OCI-LY7 (cell line): ENCODE results near the gene PHRF1. TPM values are rescaled to one million over a fixed set of nuclear protein-coding genes. Genes with fewer than 3 reads are reported as not detected.

Experiments
- BruUV-seq: library from RNA; stranded (reverse); fragments of 400-500 nt; replicated peaks from 2 replicates; lab custom pipeline; 2021; lab: Mats Ljungman, UMichigan
- CTCF ChIA-PET: fragments of 300-600 bp; sonication (Branson Sonifier 250); formaldehyde crosslinking; loops from one replicate; lab custom pipeline; 2022; ENCODE audit warnings: antibody characterized with exemption; ENCODE audit not compliant: unreplicated experiment; lab: Charles Lee
- POLR2A ChIA-PET: fragments of 300-600 bp; sonication (Branson Sonifier 250); formaldehyde crosslinking; loops from one replicate; lab custom pipeline; 2022; ENCODE audit warnings: antibody characterized with exemption; lab: Charles Lee
- DNase-seq: peaks from one replicate; pipeline ENCODE4 v3.0.0-alpha.2; 2015; ENCODE audit warnings: low spot score
- H2AFZ ChIP-seq: fragments of 200-600 bp; sonication (generic), shearing (Covaris generic); 2 replicates; pipeline ENCODE4 v1.6.1; 2014; ENCODE audit warnings: mild to moderate bottlenecking, antibody characterized with exemption, low read length, moderate library complexity
- H3K27ac ChIP-seq: fragments of 200-600 bp; sonication (generic); 2 replicates; pipeline ENCODE4 v1.5.1; 2014; ENCODE audit warnings: mixed run types, low read depth, mild to moderate bottlenecking, moderate library complexity, low read length, inconsistent platforms; ENCODE audit not compliant: poor library complexity, severe bottlenecking
- H3K36me3 ChIP-seq: fragments of 200-600 bp; sonication (generic); 2 replicates; pipeline ENCODE4 v1.6.1; 2014; ENCODE audit warnings: mild to moderate bottlenecking, antibody characterized with exemption, low read length, moderate library complexity, mixed read lengths; ENCODE audit not compliant: insufficient read depth
- H3K4me1 ChIP-seq: fragments of 200-600 bp; sonication (generic); 2 replicates; pipeline ENCODE4 v1.5.1; 2014; ENCODE audit warnings: mild to moderate bottlenecking, low read length; ENCODE audit not compliant: insufficient read depth, poor library complexity, severe bottlenecking
- H3K4me2 ChIP-seq: fragments of 200-600 bp; sonication (generic); 2 replicates; pipeline ENCODE4 v1.6.1; 2014; ENCODE audit warnings: mild to moderate bottlenecking, low read length
- H3K4me3 ChIP-seq: fragments of 200-600 bp; sonication (generic); 2 replicates; pipeline ENCODE4 v1.5.1; 2014; ENCODE audit warnings: mild to moderate bottlenecking, low read depth, low read length; ENCODE audit not compliant: poor library complexity, severe bottlenecking
- H3K79me2 ChIP-seq: fragments of 200-600 bp; sonication (generic); 2 replicates; pipeline ENCODE4 v1.6.1; 2016; ENCODE audit warnings: low read depth, mild to moderate bottlenecking, low read length, moderate library complexity, mixed read lengths; ENCODE audit not compliant: insufficient read depth
- H3K9me2 ChIP-seq: fragments of 200-600 bp; sonication (generic); 2 replicates; pipeline ENCODE4 v1.6.1; 2016; ENCODE audit warnings: mild to moderate bottlenecking, low read length, mixed read lengths; ENCODE audit not compliant: insufficient read depth
- H3K9me3 ChIP-seq: fragments of 200-600 bp; sonication (generic); 2 replicates; pipeline ENCODE4 v1.6.1; 2014; ENCODE audit warnings: mild to moderate bottlenecking, mixed run types, low read length, mixed read lengths
- H4K20me1 ChIP-seq: fragments of 200-600 bp; sonication (generic); 2 replicates; pipeline ENCODE4 v1.6.1; 2014; ENCODE audit warnings: mild to moderate bottlenecking, antibody characterized with exemption, low read length, moderate library complexity, mixed read lengths; ENCODE audit not compliant: insufficient read depth
- EZH2phosphoT487 ChIP-seq: fragments of 200-600 bp; sonication (generic); IDR thresholded peaks from 2 replicates; pipeline ENCODE4 v1.6.1; 2018; ENCODE audit warnings: low read depth, borderline replicate concordance, mild to moderate bottlenecking, mixed run types, antibody characterized with exemption, low read length, moderate library complexity, mixed read lengths
- intact Hi-C: fragments of 100-400 bp; cut with micrococcal nuclease; formaldehyde crosslinking; loops from one replicate; pipeline ENCODE4 v1.10.0; 2022; ENCODE audit not compliant: unreplicated experiment
- total RNA-seq, 2 experiments: library from RNA; depleted of rRNA in 1 of 2; stranded (reverse); fragments of >200 nt in 1 of 2; shearing (Covaris generic) in 1 of 2; gene quantifications; 2 replicates each; pipeline ENCODE4 v1.2.3, GENCODE V29; 2014 to 2022
- TF ChIP-seq, protein P1 (sequence below): fragments of 200-600 bp; sonication (generic); conservative IDR thresholded peaks from 2 replicates; pipeline ENCODE4 v1.5.1; 2014; ENCODE audit warnings: mild to moderate bottlenecking, antibody characterized with exemption, low read length, moderate library complexity, mixed read lengths

Gene PHRF1
- total RNA-seq, 2 experiments from 2014 or later: 25.6 to 45.4 TPM

GRCh38 chr11:535519-536454 is 40.5 kb upstream of the PHRF1 start, which contains the start of gene HRAS:
Gene HRAS (minus strand): TSS chr11:535576.
- Histone ChIP-seq H2AFZ (peak within 1 kb of the TSS; percentile 5; the same call in 1 of the 2 replicates), H3K4me2 (peak within 1 kb of the TSS; percentile 94), H3K79me2 (no peaks in the 10 kb centered on the region), H3K9me3 (no peaks in the 10 kb centered on the region), H3K4me1 (peaks cover 32% of the 10 kb centered on the region), H3K4me3 (peak within 1 kb of the TSS; percentile 94), H3K36me3 (peaks cover 17% of the 10 kb centered on the region; the same call in 1 of the 2 replicates), H3K9me2 (no peaks in the 10 kb centered on the region), H3K27ac (peak within 1 kb of the TSS; percentile 80), H4K20me1 (no peaks in the 10 kb centered on the region)
- BruUV-seq: no TSS peak
- TF ChIP-seq EZH2phosphoT487: no peak
- TF ChIP-seq, protein P1, sequence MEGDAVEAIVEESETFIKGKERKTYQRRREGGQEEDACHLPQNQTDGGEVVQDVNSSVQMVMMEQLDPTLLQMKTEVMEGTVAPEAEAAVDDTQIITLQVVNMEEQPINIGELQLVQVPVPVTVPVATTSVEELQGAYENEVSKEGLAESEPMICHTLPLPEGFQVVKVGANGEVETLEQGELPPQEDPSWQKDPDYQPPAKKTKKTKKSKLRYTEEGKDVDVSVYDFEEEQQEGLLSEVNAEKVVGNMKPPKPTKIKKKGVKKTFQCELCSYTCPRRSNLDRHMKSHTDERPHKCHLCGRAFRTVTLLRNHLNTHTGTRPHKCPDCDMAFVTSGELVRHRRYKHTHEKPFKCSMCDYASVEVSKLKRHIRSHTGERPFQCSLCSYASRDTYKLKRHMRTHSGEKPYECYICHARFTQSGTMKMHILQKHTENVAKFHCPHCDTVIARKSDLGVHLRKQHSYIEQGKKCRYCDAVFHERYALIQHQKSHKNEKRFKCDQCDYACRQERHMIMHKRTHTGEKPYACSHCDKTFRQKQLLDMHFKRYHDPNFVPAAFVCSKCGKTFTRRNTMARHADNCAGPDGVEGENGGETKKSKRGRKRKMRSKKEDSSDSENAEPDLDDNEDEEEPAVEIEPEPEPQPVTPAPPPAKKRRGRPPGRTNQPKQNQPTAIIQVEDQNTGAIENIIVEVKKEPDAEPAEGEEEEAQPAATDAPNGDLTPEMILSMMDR: no peak
- DNase-seq: peak; percentile 97
- intact Hi-C loops: loop anchor here (5.0 kb wide), 1 partner anchor 88 kb away; no protein-coding TSS in a partner anchor
- POLR2A ChIA-PET: interaction anchor here (0.5 to 1.0 kb wide), 3 partner anchors 29 to 129 kb away, joined by 3 to 6 read pairs (median 4); partner anchors contain the start of gene RNH1
- CTCF ChIA-PET: interaction anchor here (0.6 kb wide), 2 partner anchors 24 to 198 kb away, joined by 4 to 11 read pairs; no protein-coding TSS in a partner anchor

DNA sequence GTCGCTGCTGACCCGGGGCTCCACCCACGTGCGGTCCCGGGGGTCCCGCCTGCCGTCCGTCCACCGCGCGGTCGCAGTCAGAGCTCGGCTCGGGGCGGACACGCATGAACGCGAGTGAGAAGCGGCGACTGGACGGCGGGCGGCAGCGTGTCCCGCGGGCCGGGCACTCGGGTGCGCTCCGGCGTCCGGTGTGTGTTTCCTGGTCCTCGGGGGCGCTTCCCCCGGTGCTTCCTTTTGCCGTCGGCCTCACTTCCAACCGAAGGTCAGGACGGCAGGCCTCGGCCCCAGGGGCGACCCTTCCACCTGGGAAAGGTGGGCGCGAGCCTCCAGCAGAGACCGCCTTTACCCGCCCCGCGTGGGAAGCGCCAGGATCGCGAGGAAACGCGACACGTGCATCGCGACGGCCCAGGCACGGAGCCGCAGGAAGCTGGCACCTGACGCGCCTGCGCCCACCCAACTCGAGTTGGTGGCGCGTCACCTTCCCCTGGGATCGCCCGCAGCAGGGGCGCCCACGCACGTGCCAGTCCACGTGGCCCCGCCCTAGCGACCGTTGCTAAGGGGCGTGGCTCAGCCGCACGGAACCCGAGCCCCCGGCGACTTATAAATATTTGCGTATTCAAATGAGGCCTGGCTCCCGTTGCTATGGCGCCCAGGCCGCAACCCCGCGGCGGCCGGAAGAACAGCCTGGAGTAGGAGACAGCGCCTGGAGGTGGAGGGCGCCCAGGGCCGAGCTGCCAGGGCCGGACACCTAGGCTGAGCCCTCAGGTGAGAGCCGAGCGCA is 39.2 kb upstream of the PHRF1 start, which contains the start of gene LRRC56:
Gene LRRC56 (plus strand): TSS at position 687 of the 781 bp plus-strand sequence. CDS start 3,158 bp downstream, outside the sequence.
- ChIA-PET CTCF (no interaction called here), POLR2A (no interaction called here)
- no peaks in the 10 kb centered on the region for H3K9me2 ChIP-seq
- BruUV-seq: no TSS peak
- H3K4me3 ChIP-seq: peak within 1 kb of the TSS; percentile 77
- intact Hi-C loops: loop anchor here (1.0 to 5.0 kb wide), 2 partner anchors 31 to 90 kb away; no protein-coding TSS in a partner anchor
- H3K79me2 ChIP-seq: no peaks in the 10 kb centered on the region
- H3K27ac ChIP-seq: peak within 1 kb of the TSS; percentile 80
- H3K4me1 ChIP-seq: peaks cover 32% of the 10 kb centered on the region
- H4K20me1 ChIP-seq: no peaks in the 10 kb centered on the region
- DNase-seq: peak; percentile 96
- H3K4me2 ChIP-seq: peak within 1 kb of the TSS; percentile 94
- H3K36me3 ChIP-seq: peaks cover 17% of the 10 kb centered on the region; the same call in 1 of the 2 replicates
- TF ChIP-seq, protein P1: no peak
- no peak for TF ChIP-seq EZH2phosphoT487
- H3K9me3 ChIP-seq: no peaks in the 10 kb centered on the region
- peak within 1 kb of the TSS; percentile 75 for H2AFZ ChIP-seq
